ENCODE results near the gene ECM1. TPM values are rescaled to one million over a fixed set of nuclear protein-coding genes. Genes with fewer than 3 reads are reported as not detected.

ECM1 gene
- total RNA-seq, 1 experiment from 2014 or later: 61.2 TPM

- H3K9me3 ChIP-seq (ENCODE audit: low read depth, low read length, poor library complexity, severe bottlenecking): no peaks in the 10 kb centered on the region
- H3K4me3 ChIP-seq (ENCODE audit: low read depth, low read length, poor library complexity, severe bottlenecking): no peak overlapping the region
- CTCF ChIA-PET: interaction anchor here (1.0 kb wide), 1 partner anchor 24 kb away, joined by 3 read pairs; no protein-coding TSS in a partner anchor
- intact Hi-C loops (cut with micrococcal nuclease; ENCODE audit: unreplicated experiment): no loop called here
- H3K27ac ChIP-seq (ENCODE audit: low read depth, low read length, poor library complexity, severe bottlenecking): no peak overlapping the region
- H3K36me3 ChIP-seq (ENCODE audit: insufficient read depth, low read length, poor library complexity, severe bottlenecking): no peaks in the 10 kb centered on the region
- H3K4me1 ChIP-seq (ENCODE audit: insufficient read depth, low read length, poor library complexity, severe bottlenecking): no peaks in the 10 kb centered on the region
- DNase-seq (ENCODE audit: low spot score): no peak
- H3K27me3 ChIP-seq (replicated peaks; ENCODE audit: insufficient read depth, low read depth, low read length, poor library complexity): no peaks in the 10 kb centered on the region
- POLR2A ChIA-PET (ENCODE audit: low non-redundant PET): interaction anchor here (0.6 to 1.2 kb wide), 2 partner anchors 9 to 34 kb away, joined by 3 to 5 read pairs; no protein-coding TSS in a partner anchor
- no TSS peak for BruUV-seq (replicated peaks)
- TF ChIP-seq EZH2 (IDR thresholded peaks at IDR 0.05; ENCODE audit: borderline replicate concordance, low read depth, low read length, poor library complexity, severe bottlenecking): no peak
- TF ChIP-seq CTCF (conservative IDR thresholded peaks at IDR 0.05; ENCODE audit: low read depth, low read length): no peak
Measured at GRCh38 chr1:150536836-150537731, 29.2 kb downstream of the ECM1 start.

GRCh38 chr1:150537732-150538684, 30.1 kb downstream of the ECM1 start:
- Histone ChIP-seq H3K36me3 (ENCODE audit: insufficient read depth, low read length, poor library complexity, severe bottlenecking) (no peaks in the 10 kb centered on the region), H3K27me3 (replicated peaks; ENCODE audit: insufficient read depth, low read depth, low read length, poor library complexity) (no peaks in the 10 kb centered on the region), H3K4me3 (ENCODE audit: low read depth, low read length, poor library complexity, severe bottlenecking) (no peak overlapping the region), H3K27ac (ENCODE audit: low read depth, low read length, poor library complexity, severe bottlenecking) (no peak overlapping the region), H3K4me1 (ENCODE audit: insufficient read depth, low read length, poor library complexity, severe bottlenecking) (no peaks in the 10 kb centered on the region), H3K9me3 (ENCODE audit: low read depth, low read length, poor library complexity, severe bottlenecking) (no peaks in the 10 kb centered on the region)
- no peak for TF ChIP-seq EZH2 (IDR thresholded peaks at IDR 0.05; ENCODE audit: borderline replicate concordance, low read depth, low read length, poor library complexity, severe bottlenecking)
- TF ChIP-seq CTCF (conservative IDR thresholded peaks at IDR 0.05; ENCODE audit: low read depth, low read length): no peak
- CTCF ChIA-PET: no interaction called here
- POLR2A ChIA-PET (ENCODE audit: low non-redundant PET): interaction anchor here (0.6 to 1.2 kb wide), 2 partner anchors 9 to 33 kb away, joined by 3 to 5 read pairs; no protein-coding TSS in a partner anchor
- DNase-seq (ENCODE audit: low spot score): no peak
- BruUV-seq (replicated peaks): no TSS peak
- intact Hi-C loops (cut with micrococcal nuclease; ENCODE audit: unreplicated experiment): no loop called here

GRCh38 chr1:150543500-150544143, 35.7 kb downstream of the ECM1 start:
- no TSS peak for BruUV-seq (replicated peaks)
- no peak overlapping the region for H3K4me3 ChIP-seq (ENCODE audit: low read depth, low read length, poor library complexity, severe bottlenecking)
- H3K27ac ChIP-seq (ENCODE audit: low read depth, low read length, poor library complexity, severe bottlenecking): no peak overlapping the region
- no peaks in the 10 kb centered on the region for H3K36me3 ChIP-seq (ENCODE audit: insufficient read depth, low read length, poor library complexity, severe bottlenecking)
- H3K9me3 ChIP-seq (ENCODE audit: low read depth, low read length, poor library complexity, severe bottlenecking): no peaks in the 10 kb centered on the region
- DNase-seq (ENCODE audit: low spot score): no peak
- intact Hi-C loops (cut with micrococcal nuclease; ENCODE audit: unreplicated experiment): no loop called here
- H3K4me1 ChIP-seq (ENCODE audit: insufficient read depth, low read length, poor library complexity, severe bottlenecking): no peaks in the 10 kb centered on the region
- H3K27me3 ChIP-seq (replicated peaks; ENCODE audit: insufficient read depth, low read depth, low read length, poor library complexity): no peaks in the 10 kb centered on the region
- ChIA-PET CTCF (interaction anchor here (0.5 to 0.9 kb wide), 3 partner anchors 17 to 453 kb away, joined by 3 to 11 read pairs (median 4); no protein-coding TSS in a partner anchor), POLR2A (ENCODE audit: low non-redundant PET) (no interaction called here)
- TF ChIP-seq CTCF (conservative IDR thresholded peaks at IDR 0.05; ENCODE audit: low read depth, low read length): no peak
- no peak for TF ChIP-seq EZH2 (IDR thresholded peaks at IDR 0.05; ENCODE audit: borderline replicate concordance, low read depth, low read length, poor library complexity, severe bottlenecking)

All from A673 (cell line).